ENCODE measurements around the gene PRKCE.

- TF ChIP-seq CTCF (conservative IDR thresholded peaks at IDR 0.05; ENCODE audit: low read depth, low read length) = no peak
- no peak for TF ChIP-seq EZH2 (IDR thresholded peaks at IDR 0.05; ENCODE audit: borderline replicate concordance, low read depth, low read length, poor library complexity, severe bottlenecking)
Observed at GRCh38 chr2:46144133-46144800, 492.8 kb downstream of the PRKCE start.
